WTC11 (cell line): Measurements from ENCODE around the gene SCIN. TPM values are rescaled to one million over a fixed set of nuclear protein-coding genes. Genes with fewer than 3 reads are reported as not detected.

Experiments used
- ATAC-seq: fragments of 200-7000 bp; cut with Tn5 transposase; 2 replicates; pipeline ENCODE4 v1.10.0; 2021; ENCODE audit warnings: mild to moderate bottlenecking, moderate library complexity
- CTCF ChIA-PET: fragments of 300-600 bp; sonication (Branson Sonifier 250); formaldehyde crosslinking; loops from one replicate; lab custom pipeline; 2021; ENCODE audit warnings: antibody characterized with exemption; lab: Charles Lee
- POLR2A ChIA-PET: fragments of 350-600 bp; sonication (Branson Sonifier 250); formaldehyde crosslinking; loops from one replicate; lab custom pipeline; 2021; ENCODE audit warnings: antibody characterized with exemption; lab: Charles Lee
- DNase-seq: peaks from one replicate; pipeline ENCODE4 v3.0.0; 2021; ENCODE audit warnings: low spot score
- H3K27ac Mint-ChIP-seq: 2 replicates; pipeline ENCODE4 v1.8.0; 2021; ENCODE audit warnings: mixed read lengths
- H3K27me3 Mint-ChIP-seq: 2 replicates; pipeline ENCODE4 v1.8.0; 2021; ENCODE audit warnings: low read depth, mild to moderate bottlenecking, moderate library complexity, mixed read lengths
- H3K36me3 Mint-ChIP-seq: 2 replicates; pipeline ENCODE4 v1.8.0; 2021; ENCODE audit warnings: mixed read lengths
- H3K4me1 Mint-ChIP-seq: 2 replicates; pipeline ENCODE4 v1.8.0; 2022; ENCODE audit warnings: mixed read lengths
- H3K4me3 Mint-ChIP-seq: 2 replicates; pipeline ENCODE4 v1.8.0; 2021; ENCODE audit warnings: mild to moderate bottlenecking, moderate library complexity, mixed read lengths
- H3K9me3 Mint-ChIP-seq: 2 replicates; pipeline ENCODE4 v1.8.0; 2021; ENCODE audit warnings: mixed read lengths
- ARID4B ChIP-seq: sonication (generic); formaldehyde crosslinking; IDR thresholded peaks from 2 replicates; pipeline ENCODE4 v1.8.0; 2023; ENCODE audit warnings: missing genetic modification reagents, mild to moderate bottlenecking, borderline replicate concordance
- ATF1 ChIP-seq: sonication (generic); formaldehyde crosslinking; IDR thresholded peaks from 2 replicates; pipeline ENCODE4 v1.8.1; 2023; ENCODE audit warnings: mild to moderate bottlenecking, moderate library complexity, missing genetic modification reagents
- ATF2 ChIP-seq: sonication (generic); formaldehyde crosslinking; IDR thresholded peaks from 2 replicates; pipeline ENCODE4 v1.8.1; 2022; ENCODE audit warnings: low read depth, missing genetic modification reagents, borderline replicate concordance
- CREM ChIP-seq: sonication (generic); formaldehyde crosslinking; IDR thresholded peaks from 2 replicates; pipeline ENCODE4 v1.8.1; 2022; ENCODE audit warnings: mild to moderate bottlenecking, missing genetic modification reagents, moderate library complexity
- HMGA2 ChIP-seq: fragments of 250-450 bp; sonication (Bioruptor Pico); IDR thresholded peaks from 2 replicates; pipeline ENCODE4 v1.4.0; 2021; ENCODE audit warnings: mild to moderate bottlenecking, moderate library complexity
- IRF2 ChIP-seq: sonication (generic); formaldehyde crosslinking; IDR thresholded peaks from 2 replicates; pipeline ENCODE4 v1.8.0; 2022; ENCODE audit warnings: low read depth, missing genetic modification reagents, borderline replicate concordance
- PRDM15 ChIP-seq: sonication (generic); formaldehyde crosslinking; IDR thresholded peaks from 2 replicates; pipeline ENCODE4 v1.8.0; 2022; ENCODE audit warnings: missing genetic modification reagents
- SMAD4 ChIP-seq: sonication (generic); formaldehyde crosslinking; IDR thresholded peaks from 2 replicates; pipeline ENCODE4 v1.8.0; 2022; ENCODE audit warnings: mild to moderate bottlenecking, missing genetic modification reagents
- SP1 ChIP-seq: sonication (generic); formaldehyde crosslinking; conservative IDR thresholded peaks from 2 replicates; pipeline ENCODE4 v1.8.1; 2022; ENCODE audit warnings: missing genetic modification reagents
- TCF7 ChIP-seq: sonication (generic); formaldehyde crosslinking; IDR thresholded peaks from 2 replicates; pipeline ENCODE4 v1.8.0; 2022; ENCODE audit warnings: mild to moderate bottlenecking, low read depth, missing genetic modification reagents, moderate library complexity
- ZNF121 ChIP-seq: sonication (generic); formaldehyde crosslinking; IDR thresholded peaks from 2 replicates; pipeline ENCODE4 v1.8.0; 2023; ENCODE audit warnings: missing genetic modification reagents
- ZNF423 ChIP-seq: fragments of 250-450 bp; sonication (Bioruptor Pico); IDR thresholded peaks from 2 replicates; pipeline ENCODE4 v2.1.2; 2022; ENCODE audit warnings: mild to moderate bottlenecking, moderate library complexity
- ZNF425 ChIP-seq: fragments of 250-450 bp; sonication (Bioruptor Pico); conservative IDR thresholded peaks from 2 replicates; pipeline ENCODE4 v1.9.0; 2021; ENCODE audit warnings: mild to moderate bottlenecking
- ZSCAN18 ChIP-seq: fragments of 250-450 bp; sonication (Bioruptor Pico); IDR thresholded peaks from 2 replicates; pipeline ENCODE4 v2.1.2; 2022; ENCODE audit warnings: mild to moderate bottlenecking, moderate library complexity
- total RNA-seq: library from RNA; stranded (reverse); gene quantifications from 3 replicates; pipeline ENCODE4 v1.2.3, GENCODE V29; 2021
- TF ChIP-seq, protein P1 (sequence below): sonication (generic); formaldehyde crosslinking; conservative IDR thresholded peaks from 2 replicates; pipeline ENCODE4 v1.8.1; 2022; ENCODE audit warnings: mild to moderate bottlenecking, missing genetic modification reagents
- TF ChIP-seq, protein P2 (sequence below): sonication (generic); formaldehyde crosslinking; IDR thresholded peaks from 2 replicates; pipeline ENCODE4 v1.8.0; 2022; ENCODE audit warnings: mild to moderate bottlenecking, missing genetic modification reagents
- TF ChIP-seq, protein P3 (sequence below): sonication (generic); formaldehyde crosslinking; IDR thresholded peaks from 2 replicates; pipeline ENCODE4 v1.8.1; 2023; ENCODE audit warnings: mild to moderate bottlenecking, moderate library complexity, missing genetic modification reagents

SCIN gene
- total RNA-seq, 1 experiment from 2014 or later, result 0.98 TPM

DNA sequence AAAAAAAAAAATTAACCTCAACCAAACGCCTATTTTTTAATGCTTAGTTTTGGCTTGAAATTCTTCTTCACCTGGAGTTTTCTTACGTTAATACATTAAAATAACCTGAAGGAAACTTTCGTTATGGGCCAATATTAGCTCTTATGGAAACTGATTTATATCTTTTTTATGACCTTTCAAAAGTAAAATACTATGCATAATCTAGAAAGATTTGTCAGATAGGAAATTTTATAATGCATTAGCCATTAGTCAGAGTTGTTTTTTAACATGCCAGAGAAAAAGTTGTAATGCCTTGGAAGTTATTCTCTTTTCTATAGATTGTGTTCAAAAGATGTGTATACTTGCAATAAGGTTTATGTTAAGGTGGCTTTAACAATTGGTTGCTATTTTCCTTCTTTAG, 82.6 kb downstream of the SCIN start:
- H3K4me3 Mint-ChIP-seq, result no peak overlapping the region
- POLR2A ChIA-PET, result no interaction called here
- no peaks in the 10 kb centered on the region for H3K9me3 Mint-ChIP-seq
- TF ChIP-seq TCF7 (no peak), HMGA2 (CRISPR knock-in tag) (no peak), ZNF423 (CRISPR knock-in tag) (no peak), SP1 (CRISPR knock-in tag) (no peak), SMAD4 (CRISPR knock-in tag) (no peak), ARID4B (CRISPR knock-in tag) (no peak), CREM (CRISPR knock-in tag) (no peak), ATF2 (CRISPR knock-in tag) (no peak), IRF2 (no peak), ZSCAN18 (CRISPR knock-in tag) (no peak)
- TF ChIP-seq, all 79 proteins: peak for 0
- no peak overlapping the region for H3K27ac Mint-ChIP-seq
- no peak for ATAC-seq
- no peak for DNase-seq
- no peaks in the 10 kb centered on the region for H3K36me3 Mint-ChIP-seq
- no peaks in the 10 kb centered on the region for H3K27me3 Mint-ChIP-seq
- peaks cover 14% of the 10 kb centered on the region for H3K4me1 Mint-ChIP-seq
- CTCF ChIA-PET, result interaction anchor here (1.2 kb wide), 1 partner anchor 134 kb away, joined by 4 read pairs; no protein-coding TSS in a partner anchor

GRCh38 chr7:12653518-12653917, 83.0 kb downstream of the SCIN start:
- no peaks in the 10 kb centered on the region for H3K9me3 Mint-ChIP-seq
- no peak overlapping the region for H3K27ac Mint-ChIP-seq
- H3K4me1 Mint-ChIP-seq, result peaks cover 10% of the 10 kb centered on the region
- H3K4me3 Mint-ChIP-seq, result no peak overlapping the region
- no peaks in the 10 kb centered on the region for H3K36me3 Mint-ChIP-seq
- CTCF ChIA-PET, result interaction anchor here (1.2 kb wide), 1 partner anchor 134 kb away, joined by 4 read pairs; no protein-coding TSS in a partner anchor
- POLR2A ChIA-PET, result no interaction called here
- no peaks in the 10 kb centered on the region for H3K27me3 Mint-ChIP-seq
- no peak for DNase-seq
- no peak for ATAC-seq
- TF ChIP-seq ATF1 (CRISPR knock-in tag) (no peak), PRDM15 (CRISPR knock-in tag) (no peak), ZNF121 (no peak), ZNF425 (CRISPR knock-in tag) (no peak)
- TF ChIP-seq, protein P1, sequence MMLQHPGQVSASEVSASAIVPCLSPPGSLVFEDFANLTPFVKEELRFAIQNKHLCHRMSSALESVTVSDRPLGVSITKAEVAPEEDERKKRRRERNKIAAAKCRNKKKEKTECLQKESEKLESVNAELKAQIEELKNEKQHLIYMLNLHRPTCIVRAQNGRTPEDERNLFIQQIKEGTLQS (CRISPR knock-in tag), result no peak
- TF ChIP-seq, protein P2, sequence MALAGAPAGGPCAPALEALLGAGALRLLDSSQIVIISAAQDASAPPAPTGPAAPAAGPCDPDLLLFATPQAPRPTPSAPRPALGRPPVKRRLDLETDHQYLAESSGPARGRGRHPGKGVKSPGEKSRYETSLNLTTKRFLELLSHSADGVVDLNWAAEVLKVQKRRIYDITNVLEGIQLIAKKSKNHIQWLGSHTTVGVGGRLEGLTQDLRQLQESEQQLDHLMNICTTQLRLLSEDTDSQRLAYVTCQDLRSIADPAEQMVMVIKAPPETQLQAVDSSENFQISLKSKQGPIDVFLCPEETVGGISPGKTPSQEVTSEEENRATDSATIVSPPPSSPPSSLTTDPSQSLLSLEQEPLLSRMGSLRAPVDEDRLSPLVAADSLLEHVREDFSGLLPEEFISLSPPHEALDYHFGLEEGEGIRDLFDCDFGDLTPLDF (CRISPR knock-in tag), result no peak
- TF ChIP-seq, protein P3, sequence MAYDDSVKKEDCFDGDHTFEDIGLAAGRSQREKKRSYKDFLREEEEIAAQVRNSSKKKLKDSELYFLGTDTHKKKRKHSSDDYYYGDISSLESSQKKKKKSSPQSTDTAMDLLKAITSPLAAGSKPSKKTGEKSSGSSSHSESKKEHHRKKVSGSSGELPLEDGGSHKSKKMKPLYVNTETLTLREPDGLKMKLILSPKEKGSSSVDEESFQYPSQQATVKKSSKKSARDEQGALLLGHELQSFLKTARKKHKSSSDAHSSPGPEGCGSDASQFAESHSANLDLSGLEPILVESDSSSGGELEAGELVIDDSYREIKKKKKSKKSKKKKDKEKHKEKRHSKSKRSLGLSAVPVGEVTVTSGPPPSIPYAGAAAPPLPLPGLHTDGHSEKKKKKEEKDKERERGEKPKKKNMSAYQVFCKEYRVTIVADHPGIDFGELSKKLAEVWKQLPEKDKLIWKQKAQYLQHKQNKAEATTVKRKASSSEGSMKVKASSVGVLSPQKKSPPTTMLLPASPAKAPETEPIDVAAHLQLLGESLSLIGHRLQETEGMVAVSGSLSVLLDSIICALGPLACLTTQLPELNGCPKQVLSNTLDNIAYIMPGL (CRISPR knock-in tag), result no peak
